ENCODE data around the gene SUMO4.

- no peak for TF ChIP-seq CTCF (conservative IDR thresholded peaks at IDR 0.05)
- no peak for TF ChIP-seq EZH2 (IDR thresholded peaks at IDR 0.05; ENCODE audit: low read depth)
These were observed 39.6 kb downstream of the SUMO4 start for GRCh38 chr6:149439626-149440025.

Data from PC-9 (cell line).